GM21825 (cell line): Measurements from ENCODE around the gene DCTN3.

Experiments used
- ATAC-seq: cut with Tn5 transposase; IDR thresholded peaks from one replicate; pipeline ENCODE4 v1.9.1; 2021; ENCODE audit warnings: mild to moderate bottlenecking, moderate library complexity; ENCODE audit not compliant: unreplicated experiment

The DCTN3 gene

GRCh38 chr9:34591248-34591916, 28.9 kb downstream of the DCTN3 start:
- peak; percentile 70 for ATAC-seq

GRCh38 chr9:34590381-34591247, 29.7 kb downstream of the DCTN3 start:
- ATAC-seq, result no peak

- ATAC-seq, result no peak
Measured at GRCh38 chr9:34589636-34590380, 30.5 kb downstream of the DCTN3 start, which contains the start of gene CNTFR. TSS of gene CNTFR (minus strand) at chr9:34589724. CDS start at chr9:34568981, 20,743 bp downstream.

GRCh38 chr9:34588671-34589635, 31.3 kb downstream of the DCTN3 start:
- no peak for ATAC-seq

- no peak for ATAC-seq
Measured at GRCh38 chr9:34587271-34587670, 33.0 kb downstream of the DCTN3 start.

GRCh38 chr9:34585946-34586669, 34.2 kb downstream of the DCTN3 start:
- no peak for ATAC-seq

- no peak for ATAC-seq
Measured at GRCh38 chr9:34584970-34585369, 35.3 kb downstream of the DCTN3 start.

- no peak for ATAC-seq
Measured at GRCh38 chr9:34582787-34583186, 37.5 kb downstream of the DCTN3 start.

GRCh38 chr9:34581318-34581717, 39.0 kb downstream of the DCTN3 start:
- no peak for ATAC-seq

- no peak for ATAC-seq
Measured at GRCh38 chr9:34580358-34580757, 39.9 kb downstream of the DCTN3 start.

- no peak for ATAC-seq
Measured at GRCh38 chr9:34579808-34580163, 40.5 kb downstream of the DCTN3 start.

- no peak for ATAC-seq
Measured at GRCh38 chr9:34579104-34579807, 41.0 kb downstream of the DCTN3 start.

- ATAC-seq, result no peak
Measured at GRCh38 chr9:34578241-34579103, 41.8 kb downstream of the DCTN3 start.

- no peak for ATAC-seq
Measured at GRCh38 chr9:34577400-34578240, 42.7 kb downstream of the DCTN3 start.

GRCh38 chr9:34576597-34577399, 43.5 kb downstream of the DCTN3 start:
- ATAC-seq, result no peak

GRCh38 chr9:34575862-34576596, 44.3 kb downstream of the DCTN3 start:
- ATAC-seq, result no peak
